Erythroblast (primary cell): Measurements from ENCODE around the gene SHB.

ENCODE experiments used
- DNase-seq, 2 experiments: peaks; one replicate each; lab custom pipeline; 2025; lab: John Stamatoyannopoulos, UW
- GATA1 ChIP-seq: IDR thresholded peaks from 2 replicates; pipeline ENCODE4 v1.6.1; 2011; ENCODE audit warnings: low read depth, mild to moderate bottlenecking, control low read depth, low read length, moderate library complexity
- POLR2A ChIP-seq: IDR thresholded peaks from 2 replicates; pipeline ENCODE4 v1.6.1; 2011; ENCODE audit warnings: mild to moderate bottlenecking, low read length

SHB gene

DNA sequence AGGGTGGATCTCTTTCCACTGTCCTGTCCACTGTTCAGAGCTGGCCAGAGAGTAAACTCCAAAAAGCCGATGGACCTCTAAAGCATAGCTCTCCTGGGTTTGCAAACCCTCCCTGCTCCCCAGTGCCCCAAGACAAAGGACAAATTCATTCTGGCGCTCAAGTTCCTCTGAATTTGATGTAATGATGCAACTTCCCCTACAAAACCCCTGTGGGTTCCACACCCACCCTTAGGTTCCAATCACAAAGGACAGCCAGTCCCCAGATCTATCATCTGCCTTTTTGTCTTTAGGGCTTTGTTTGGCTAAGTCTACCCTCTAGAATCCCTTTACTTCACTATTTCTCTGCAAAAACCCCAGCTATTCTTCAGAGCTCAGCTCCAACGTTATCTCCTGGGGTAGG is 107.7 kb downstream of the SHB start:
- DNase-seq, result no peak

GRCh38 chr9:37960631-37961030 is 108.4 kb downstream of the SHB start:
- TF ChIP-seq GATA1 (no peak), POLR2A (no peak)
- no peak for DNase-seq

More for the DNA sequence above, 107.7 kb downstream of the SHB start:
- TF ChIP-seq POLR2A (no peak), GATA1 (no peak)

DNA sequence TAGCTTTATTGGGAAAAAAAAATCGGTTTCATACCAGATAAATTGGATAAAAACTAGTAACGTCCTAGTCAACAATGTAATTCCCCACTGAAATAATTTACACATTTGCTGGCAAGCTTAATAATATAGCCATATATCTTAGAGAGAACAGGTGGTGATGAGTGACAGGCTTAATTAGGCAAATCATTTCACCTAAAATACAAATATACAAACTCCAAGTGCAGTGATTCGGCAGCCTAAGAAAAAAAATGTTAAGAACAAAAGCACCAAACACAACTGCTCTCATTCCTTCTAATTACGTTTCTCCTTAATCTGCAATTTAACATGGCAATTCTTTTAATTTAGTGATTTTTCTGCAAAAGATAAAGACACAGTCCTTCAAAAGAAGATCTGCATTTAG is 109.1 kb downstream of the SHB start:
- TF ChIP-seq GATA1 (no peak), POLR2A (no peak)
- DNase-seq, result no peak

GRCh38 chr9:37958154-37958553 is 110.9 kb downstream of the SHB start:
- DNase-seq, result no peak
- TF ChIP-seq POLR2A, result no peak
- no peak for TF ChIP-seq GATA1

- DNase-seq, result no peak
- no peak for TF ChIP-seq GATA1
- TF ChIP-seq POLR2A, result no peak
These were observed 111.4 kb downstream of the SHB start for GRCh38 chr9:37957664-37957953.

DNA sequence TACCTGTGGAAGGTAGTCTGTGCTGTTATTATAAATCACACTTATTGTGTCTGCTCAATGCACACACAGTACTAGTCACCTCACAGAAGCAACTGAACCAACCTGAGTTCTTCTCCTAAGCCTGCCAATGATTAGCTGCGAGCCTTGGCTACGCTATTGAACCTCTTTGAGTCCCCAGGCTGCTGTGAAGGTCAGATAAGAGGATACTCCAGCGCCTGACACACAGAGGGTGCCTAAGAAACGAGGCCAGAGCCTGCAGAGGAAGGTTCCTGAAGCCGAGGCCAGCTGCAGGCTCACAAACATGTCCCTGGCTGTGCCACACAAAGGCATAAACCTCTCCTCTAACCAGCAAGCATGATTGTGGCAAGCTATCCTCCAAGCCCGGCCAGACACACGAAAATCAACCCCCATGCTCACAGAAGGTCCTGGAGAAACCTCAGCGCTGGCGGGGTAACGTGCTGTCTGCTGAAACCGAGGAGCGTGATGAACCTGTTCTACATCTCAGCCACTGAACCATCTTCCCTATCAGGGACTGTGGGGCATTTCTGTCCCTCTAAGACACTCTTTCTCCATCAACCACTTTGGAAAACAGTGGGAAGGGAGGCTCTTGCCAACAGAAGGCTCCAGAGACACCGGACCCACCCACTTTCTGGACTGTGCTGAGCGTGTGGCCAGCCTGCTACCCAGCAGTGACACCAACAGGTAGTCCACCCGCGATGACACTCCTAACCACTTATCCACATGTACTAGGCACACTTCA is 111.9 kb downstream of the SHB start:
- TF ChIP-seq POLR2A (no peak), GATA1 (no peak)

DNA sequence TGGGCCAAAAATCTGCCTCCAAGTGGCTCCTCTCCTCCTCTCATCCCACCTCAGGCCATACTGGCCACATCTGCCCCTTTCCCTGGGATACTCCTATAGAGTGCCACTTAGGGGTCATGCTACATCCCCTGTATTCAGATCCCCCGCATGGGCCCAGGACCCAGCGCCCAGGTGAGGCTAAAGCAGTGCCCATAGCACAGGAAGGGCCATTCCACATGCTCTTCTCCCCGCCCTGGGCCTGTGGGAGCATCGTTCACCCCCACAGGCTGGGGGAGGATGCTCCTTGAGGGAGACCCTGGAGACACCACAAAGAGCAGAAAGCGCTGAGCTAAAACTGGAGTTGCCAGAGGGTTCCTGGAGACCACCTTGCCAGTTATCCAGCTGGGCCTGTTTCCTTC is 112.6 kb downstream of the SHB start:
- TF ChIP-seq GATA1, result no peak
- DNase-seq, result no peak

More for the DNA sequence above, 111.9 kb downstream of the SHB start:
- peak; percentile 50 to 51 for DNase-seq

DNA sequence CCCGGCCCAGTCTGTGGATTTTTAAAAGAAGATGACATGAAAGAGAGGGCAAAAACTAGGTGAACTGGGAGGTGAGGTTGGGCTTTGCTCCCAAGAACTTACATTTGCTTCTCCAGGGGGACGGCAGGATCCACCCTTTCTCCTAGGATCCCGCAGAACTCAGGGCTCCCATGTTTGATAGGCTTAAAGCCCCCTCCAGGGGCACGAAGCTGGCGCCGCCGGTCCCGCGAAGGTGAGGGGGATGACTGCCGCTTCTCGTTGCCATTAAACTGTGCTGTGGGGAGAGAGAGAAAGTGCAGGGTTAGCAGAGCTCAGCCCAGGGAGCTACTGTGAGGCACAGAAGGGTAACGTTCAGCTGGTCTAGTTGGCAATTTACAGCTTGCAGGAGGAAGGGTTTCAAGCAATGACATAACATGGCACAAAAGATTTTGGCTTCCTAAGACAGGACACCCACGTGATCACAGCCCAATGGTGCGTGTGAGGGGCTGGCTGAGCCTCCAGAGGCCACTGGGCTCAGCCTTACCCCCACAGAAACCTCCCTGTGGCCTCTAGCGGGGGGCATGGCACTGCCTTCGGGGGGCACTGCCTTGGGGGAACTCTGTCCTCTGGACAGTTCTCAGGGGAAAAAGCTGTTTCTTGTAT is 113.1 kb downstream of the SHB start:
- TF ChIP-seq GATA1 (no peak), POLR2A (no peak)
- DNase-seq, result no peak

DNA sequence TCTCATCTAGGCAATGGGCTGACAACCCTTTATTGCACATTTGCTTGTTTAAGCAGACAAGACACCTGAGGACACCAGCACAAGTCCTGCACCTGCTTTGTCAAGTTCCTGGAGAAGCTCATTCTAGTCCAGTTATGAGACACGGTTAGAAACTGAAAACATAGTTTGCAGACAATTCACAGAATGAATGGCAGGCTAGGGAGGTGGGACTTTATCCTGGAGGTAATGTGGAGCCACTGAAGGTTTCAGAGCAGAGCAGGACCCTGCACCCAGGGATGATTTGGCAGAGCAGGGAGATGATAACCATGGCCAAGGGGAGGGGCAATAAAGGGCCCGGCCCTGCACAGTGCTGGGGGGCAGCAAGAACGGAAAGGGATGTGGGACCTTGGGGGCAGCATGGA is 114.4 kb downstream of the SHB start:
- DNase-seq, result peak in 1 of 2 experiments; percentile 28
- no peak for TF ChIP-seq POLR2A
- TF ChIP-seq GATA1, result no peak

GRCh38 chr9:37953775-37954437 is 115.1 kb downstream of the SHB start:
- no peak for TF ChIP-seq POLR2A
- no peak for TF ChIP-seq GATA1
- peak; percentile 26 to 74 for DNase-seq

- TF ChIP-seq POLR2A (no peak), GATA1 (no peak)
- peak in 1 of 2 experiments; percentile 38 for DNase-seq
These were observed 115.7 kb downstream of the SHB start for GRCh38 chr9:37953206-37953774.

DNA sequence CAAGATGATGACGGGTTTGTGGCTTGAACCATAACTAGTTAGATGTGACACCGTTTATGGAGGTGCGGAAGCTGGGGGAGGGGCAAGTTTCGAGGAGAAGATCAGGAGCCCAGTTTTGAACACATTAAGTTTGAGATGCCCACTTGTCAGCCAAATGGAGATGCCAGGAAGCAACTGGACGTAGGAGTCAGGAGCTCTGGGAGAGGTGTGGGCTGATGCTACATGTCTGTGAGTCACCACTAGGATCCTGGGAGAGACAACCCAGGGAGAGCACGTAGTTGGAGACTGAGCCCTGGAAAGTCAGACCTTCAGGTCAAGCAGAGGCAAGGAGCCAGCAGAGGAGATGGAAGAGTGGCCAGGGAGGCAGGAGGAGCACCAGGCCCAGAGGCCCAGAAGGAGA is 116.3 kb downstream of the SHB start:
- TF ChIP-seq GATA1 (no peak), POLR2A (no peak)
- peak in 1 of 2 experiments; percentile 15 for DNase-seq

DNA sequence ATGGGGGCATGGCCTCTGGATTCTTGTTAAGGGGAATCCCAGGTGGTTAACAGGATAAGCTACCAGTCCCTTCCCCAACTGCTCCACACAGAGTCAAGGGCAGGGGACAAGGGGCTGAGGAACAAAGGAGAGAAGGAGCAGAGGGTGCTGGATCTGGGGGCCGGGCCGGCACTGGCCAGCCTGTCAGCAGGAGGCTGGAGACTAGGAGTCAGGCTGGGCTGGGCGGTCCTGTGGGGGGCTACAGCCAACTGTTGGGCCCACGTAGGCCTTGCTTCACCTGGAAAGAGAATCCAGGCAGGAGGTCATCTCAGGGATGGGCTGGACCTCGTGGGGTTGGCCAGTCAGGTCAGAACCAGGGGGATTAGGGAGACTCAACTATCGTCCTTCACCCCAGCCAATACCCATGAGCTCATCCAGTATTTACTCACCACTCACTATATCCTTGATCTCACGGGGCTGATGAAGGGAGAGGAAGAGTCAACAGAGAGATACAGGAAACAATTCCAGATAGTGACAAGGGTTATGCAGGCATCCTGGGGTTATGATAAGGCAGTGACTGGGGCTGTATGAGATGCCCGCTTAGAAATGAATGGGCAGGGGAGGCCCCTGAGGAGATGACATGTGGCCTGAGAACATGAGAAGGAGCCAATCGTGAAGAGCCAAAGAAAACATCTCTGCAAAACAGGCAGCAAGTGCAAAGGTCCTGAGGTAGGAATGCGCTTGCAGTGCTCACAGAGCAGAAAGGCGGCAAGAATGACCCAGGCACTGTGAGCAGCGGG is 117.2 kb downstream of the SHB start:
- DNase-seq, result no peak
- TF ChIP-seq POLR2A (no peak), GATA1 (no peak)
